MCF 10A (cell line): ENCODE results near the gene ABCA8. TPM values are rescaled to one million over a fixed set of nuclear protein-coding genes. Genes with fewer than 3 reads are reported as not detected.

ENCODE experiments used
- BruUV-seq: library from RNA; stranded (reverse); fragments of 400-500 nt; replicated peaks from 2 replicates; lab custom pipeline; 2021; lab: Mats Ljungman, UMichigan
- CTCF ChIA-PET: fragments of 300-600 bp; sonication (Branson Sonifier 250); formaldehyde crosslinking; extraction: SDS; loops from one replicate; lab custom pipeline; 2021; ENCODE audit warnings: antibody characterized with exemption, inconsistent platforms; lab: Yijun Ruan, JAX
- POLR2A ChIA-PET: fragments of 300-600, 350-650 bp; sonication (Branson Sonifier 250); formaldehyde crosslinking; extraction: SDS; loops from one replicate; lab custom pipeline; 2020; ENCODE audit warnings: antibody characterized with exemption, inconsistent platforms; lab: Yijun Ruan, JAX
- DNase-seq: peaks from one replicate; pipeline ENCODE4 v3.0.0-alpha.2; 2018; ENCODE audit not compliant: unreplicated experiment
- H3K27ac Mint-ChIP-seq: one replicate; pipeline ENCODE4 v1.8.0; 2022; ENCODE audit warnings: mild to moderate bottlenecking, low read depth, mixed read lengths; ENCODE audit not compliant: unreplicated experiment
- H3K27me3 Mint-ChIP-seq: one replicate; pipeline ENCODE4 v1.8.0; 2022; ENCODE audit warnings: mixed read lengths; ENCODE audit not compliant: insufficient read depth, unreplicated experiment
- H3K36me3 Mint-ChIP-seq: one replicate; pipeline ENCODE4 v1.8.0; 2022; ENCODE audit warnings: mild to moderate bottlenecking, moderate library complexity, mixed read lengths; ENCODE audit not compliant: insufficient read depth, unreplicated experiment
- H3K4me1 Mint-ChIP-seq: one replicate; pipeline ENCODE4 v1.8.0; 2022; ENCODE audit warnings: mixed read lengths; ENCODE audit not compliant: insufficient read depth, unreplicated experiment
- H3K4me3 Mint-ChIP-seq: one replicate; pipeline ENCODE4 v1.8.0; 2022; ENCODE audit warnings: mild to moderate bottlenecking, moderate library complexity, mixed read lengths; ENCODE audit not compliant: unreplicated experiment
- H3K9me3 Mint-ChIP-seq: one replicate; pipeline ENCODE4 v1.8.0; 2022; ENCODE audit warnings: mixed read lengths; ENCODE audit not compliant: unreplicated experiment
- intact Hi-C: fragments of 100-400 bp; cut with micrococcal nuclease; formaldehyde crosslinking; loops from 2 replicates; pipeline ENCODE4 v1.14.1; 2022
- total RNA-seq: library from RNA; stranded (reverse); gene quantifications from 2 replicates; pipeline ENCODE4 v1.2.3, GENCODE V29; 2022
- TF ChIP-seq, protein P1 (sequence below): fragments of 200-600 bp; IDR thresholded peaks from one replicate; pipeline ENCODE4 v1.8.0; 2022; ENCODE audit warnings: antibody characterized with exemption, mild to moderate bottlenecking; ENCODE audit not compliant: unreplicated experiment

ABCA8 gene
- total RNA-seq, 1 experiment from 2014 or later, result 1.5 TPM

DNA sequence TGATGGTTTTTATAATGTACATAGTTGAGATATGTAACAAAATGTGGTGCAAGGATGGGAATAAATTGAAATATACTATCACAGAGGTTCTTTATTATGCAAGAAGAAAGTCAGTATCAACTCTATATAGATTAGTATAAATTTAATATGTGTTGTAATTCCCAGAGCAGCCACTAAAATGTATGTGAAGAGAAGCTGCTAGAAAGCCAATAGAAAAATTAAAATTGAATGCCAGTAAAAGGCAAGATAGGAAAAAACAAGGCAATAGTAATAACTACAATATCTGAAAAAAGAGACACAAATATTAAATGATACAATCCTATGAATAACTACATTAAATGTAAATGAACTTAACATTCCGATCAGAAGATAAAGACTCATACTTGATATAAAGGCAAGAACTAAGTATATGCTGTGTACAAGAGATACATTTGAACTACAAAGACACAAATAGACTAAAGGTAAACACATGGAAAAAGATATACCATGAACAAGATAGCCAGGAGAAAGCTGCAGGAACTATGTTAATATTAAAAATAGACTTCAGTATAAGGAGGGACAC lies 92.0 kb downstream of the ABCA8 start:
- CTCF ChIA-PET, result no interaction called here
- Mint-ChIP-seq H3K9me3 (no peaks in the 10 kb centered on the region), H3K27ac (no peak overlapping the region), H3K27me3 (no peaks in the 10 kb centered on the region), H3K36me3 (no peaks in the 10 kb centered on the region), H3K4me3 (no peak overlapping the region), H3K4me1 (no peaks in the 10 kb centered on the region)
- BruUV-seq, result no TSS peak
- intact Hi-C loops, result no loop called here
- TF ChIP-seq, protein P1, sequence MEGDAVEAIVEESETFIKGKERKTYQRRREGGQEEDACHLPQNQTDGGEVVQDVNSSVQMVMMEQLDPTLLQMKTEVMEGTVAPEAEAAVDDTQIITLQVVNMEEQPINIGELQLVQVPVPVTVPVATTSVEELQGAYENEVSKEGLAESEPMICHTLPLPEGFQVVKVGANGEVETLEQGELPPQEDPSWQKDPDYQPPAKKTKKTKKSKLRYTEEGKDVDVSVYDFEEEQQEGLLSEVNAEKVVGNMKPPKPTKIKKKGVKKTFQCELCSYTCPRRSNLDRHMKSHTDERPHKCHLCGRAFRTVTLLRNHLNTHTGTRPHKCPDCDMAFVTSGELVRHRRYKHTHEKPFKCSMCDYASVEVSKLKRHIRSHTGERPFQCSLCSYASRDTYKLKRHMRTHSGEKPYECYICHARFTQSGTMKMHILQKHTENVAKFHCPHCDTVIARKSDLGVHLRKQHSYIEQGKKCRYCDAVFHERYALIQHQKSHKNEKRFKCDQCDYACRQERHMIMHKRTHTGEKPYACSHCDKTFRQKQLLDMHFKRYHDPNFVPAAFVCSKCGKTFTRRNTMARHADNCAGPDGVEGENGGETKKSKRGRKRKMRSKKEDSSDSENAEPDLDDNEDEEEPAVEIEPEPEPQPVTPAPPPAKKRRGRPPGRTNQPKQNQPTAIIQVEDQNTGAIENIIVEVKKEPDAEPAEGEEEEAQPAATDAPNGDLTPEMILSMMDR, result no peak
- DNase-seq, result no peak
- POLR2A ChIA-PET, result no interaction called here

DNA sequence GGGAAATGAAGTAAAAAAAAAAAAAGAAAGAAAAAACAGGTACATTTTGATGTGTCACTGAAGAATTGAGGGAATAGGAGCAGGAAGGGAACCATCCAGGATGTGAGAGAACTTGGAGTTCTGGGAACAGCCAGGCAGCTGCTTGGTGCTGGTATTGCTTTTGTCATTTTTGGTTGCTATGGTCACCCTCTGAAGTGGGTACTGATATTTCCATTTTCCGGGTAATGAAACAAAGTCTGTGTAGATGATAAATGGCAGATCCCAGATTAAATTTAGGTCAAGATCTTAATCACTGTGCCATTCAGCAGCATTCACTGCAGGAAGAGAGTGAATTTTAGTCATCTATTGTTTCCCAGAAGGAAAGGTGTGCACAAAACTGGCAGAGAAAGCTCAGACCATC lies 93.6 kb downstream of the ABCA8 start:
- intact Hi-C loops, result no loop called here
- H3K27ac Mint-ChIP-seq, result no peak overlapping the region
- no peak overlapping the region for H3K4me3 Mint-ChIP-seq
- no peaks in the 10 kb centered on the region for H3K27me3 Mint-ChIP-seq
- no peaks in the 10 kb centered on the region for H3K4me1 Mint-ChIP-seq
- ChIA-PET POLR2A (interaction anchor here (0.7 kb wide), 1 partner anchor 24 kb away, joined by 3 read pairs; no protein-coding TSS in a partner anchor), CTCF (no interaction called here)
- no peaks in the 10 kb centered on the region for H3K36me3 Mint-ChIP-seq
- H3K9me3 Mint-ChIP-seq, result no peaks in the 10 kb centered on the region
- DNase-seq, result no peak
- no TSS peak for BruUV-seq
- TF ChIP-seq, protein P1, result no peak

DNA sequence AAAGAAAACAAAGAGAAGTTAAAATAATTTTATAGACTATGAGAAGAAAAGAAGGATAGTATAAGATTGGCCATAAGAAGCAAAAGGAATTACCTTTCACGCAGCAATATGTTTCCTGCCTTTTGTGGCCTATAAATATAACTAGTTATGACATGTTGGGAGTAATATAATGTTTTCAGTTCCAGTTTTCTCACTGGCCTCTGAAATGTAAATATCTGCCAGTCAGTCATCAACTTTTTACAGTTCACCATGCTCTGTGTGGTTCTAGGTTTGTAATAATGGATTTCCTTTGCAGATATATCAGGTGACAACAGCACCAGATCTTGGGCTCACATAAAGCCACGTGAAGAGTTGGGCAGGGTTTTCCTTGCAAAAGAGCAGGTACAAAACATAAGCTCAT lies 94.3 kb downstream of the ABCA8 start:
- H3K27me3 Mint-ChIP-seq, result no peaks in the 10 kb centered on the region
- POLR2A ChIA-PET, result no interaction called here
- no peak for DNase-seq
- H3K4me3 Mint-ChIP-seq, result no peak overlapping the region
- TF ChIP-seq, protein P1, result no peak
- H3K4me1 Mint-ChIP-seq, result no peaks in the 10 kb centered on the region
- H3K9me3 Mint-ChIP-seq, result no peaks in the 10 kb centered on the region
- intact Hi-C loops, result no loop called here
- H3K27ac Mint-ChIP-seq, result no peak overlapping the region
- CTCF ChIA-PET, result no interaction called here
- no TSS peak for BruUV-seq
- no peaks in the 10 kb centered on the region for H3K36me3 Mint-ChIP-seq

DNA sequence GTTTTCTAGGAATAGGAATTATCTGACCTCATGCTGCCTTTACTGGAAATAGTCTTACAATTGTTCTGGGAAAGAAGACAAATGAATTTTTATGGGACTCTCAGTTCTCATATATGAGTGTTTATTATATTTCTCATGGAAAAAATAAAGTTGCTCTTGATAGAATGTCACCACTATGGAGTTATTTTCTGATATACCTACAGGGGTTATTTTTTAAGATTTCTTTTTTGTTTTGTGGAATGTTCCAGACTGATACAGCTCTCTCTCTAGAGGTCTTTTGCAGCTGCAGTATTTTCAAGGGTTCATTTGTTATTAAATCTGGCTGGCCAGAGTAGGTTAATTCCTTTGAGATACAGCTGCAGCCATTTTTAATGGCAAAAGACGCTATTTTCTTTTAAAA lies 100.7 kb downstream of the ABCA8 start:
- CTCF ChIA-PET, result no interaction called here
- Mint-ChIP-seq H3K9me3 (no peaks in the 10 kb centered on the region), H3K27ac (no peak overlapping the region), H3K36me3 (no peaks in the 10 kb centered on the region), H3K4me3 (no peak overlapping the region), H3K4me1 (no peaks in the 10 kb centered on the region), H3K27me3 (no peaks in the 10 kb centered on the region)
- intact Hi-C loops, result no loop called here
- POLR2A ChIA-PET, result no interaction called here
- TF ChIP-seq, protein P1, result no peak
- no peak for DNase-seq
- BruUV-seq, result no TSS peak
